C4-2B (cell line): ENCODE results near the gene MMS22L.

Experiments
- ZFX ChIP-seq: fragments of 450-650 bp; IDR thresholded peaks from 2 replicates; pipeline ENCODE4 v1.6.1; 2017
- TF ChIP-seq, protein P1 (sequence below): fragments of 450-650 bp; conservative IDR thresholded peaks from 2 replicates; pipeline ENCODE4 v1.5.1; 2017; ENCODE audit warnings: mild to moderate bottlenecking

DNA sequence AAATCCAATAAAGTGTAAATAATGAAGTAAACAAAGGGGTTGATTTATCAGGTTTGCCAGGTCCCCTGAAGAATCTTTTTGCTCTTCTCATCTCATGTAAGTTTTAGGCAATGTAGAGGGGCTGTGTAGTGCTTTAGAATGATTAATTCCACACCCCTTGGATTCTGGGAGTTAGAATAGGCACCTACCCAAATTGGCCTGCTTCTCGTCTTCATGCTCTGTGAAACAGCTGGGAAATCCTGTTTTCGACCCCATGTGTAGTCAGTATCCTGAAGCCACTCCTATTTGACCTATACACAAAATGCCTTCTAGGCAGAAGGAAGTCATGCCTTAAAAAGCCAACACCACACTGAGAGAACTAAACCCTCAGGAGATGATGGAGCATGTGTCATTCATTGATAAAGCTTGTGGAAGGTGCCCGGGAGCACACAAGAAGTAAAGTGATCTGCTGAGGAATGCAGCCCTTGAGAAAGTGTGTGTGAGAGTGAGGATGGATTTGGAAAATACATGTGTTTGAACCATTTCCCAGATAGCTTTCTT lies 187.6 kb downstream of the MMS22L start:
- TF ChIP-seq, protein P1, sequence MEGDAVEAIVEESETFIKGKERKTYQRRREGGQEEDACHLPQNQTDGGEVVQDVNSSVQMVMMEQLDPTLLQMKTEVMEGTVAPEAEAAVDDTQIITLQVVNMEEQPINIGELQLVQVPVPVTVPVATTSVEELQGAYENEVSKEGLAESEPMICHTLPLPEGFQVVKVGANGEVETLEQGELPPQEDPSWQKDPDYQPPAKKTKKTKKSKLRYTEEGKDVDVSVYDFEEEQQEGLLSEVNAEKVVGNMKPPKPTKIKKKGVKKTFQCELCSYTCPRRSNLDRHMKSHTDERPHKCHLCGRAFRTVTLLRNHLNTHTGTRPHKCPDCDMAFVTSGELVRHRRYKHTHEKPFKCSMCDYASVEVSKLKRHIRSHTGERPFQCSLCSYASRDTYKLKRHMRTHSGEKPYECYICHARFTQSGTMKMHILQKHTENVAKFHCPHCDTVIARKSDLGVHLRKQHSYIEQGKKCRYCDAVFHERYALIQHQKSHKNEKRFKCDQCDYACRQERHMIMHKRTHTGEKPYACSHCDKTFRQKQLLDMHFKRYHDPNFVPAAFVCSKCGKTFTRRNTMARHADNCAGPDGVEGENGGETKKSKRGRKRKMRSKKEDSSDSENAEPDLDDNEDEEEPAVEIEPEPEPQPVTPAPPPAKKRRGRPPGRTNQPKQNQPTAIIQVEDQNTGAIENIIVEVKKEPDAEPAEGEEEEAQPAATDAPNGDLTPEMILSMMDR: no peak
- TF ChIP-seq ZFX: no peak
